Subcutaneous adipose tissue (tissue), 4 donors: ENCODE measurements around the gene ARAP1. TPM values are rescaled to one million over a fixed set of nuclear protein-coding genes. Genes with fewer than 3 reads are reported as not detected.

Experiments used
- CTCF ChIP-seq: fragments of 450-650 bp; IDR thresholded peaks from one replicate; pipeline ENCODE4 v1.5.1; 2016; ENCODE audit warnings: low read depth, mild to moderate bottlenecking, control low read depth, antibody characterized with exemption, moderate library complexity
- total RNA-seq, 4 donors: library from RNA; depleted of rRNA; stranded (reverse); fragments of >200 nt; gene quantifications; one replicate each; pipeline ENCODE4 v1.1.0, GENCODE V29; 2016

Gene ARAP1
- total RNA-seq, 4 donors from 2014 or later: 35.1 to 161 (median 127) TPM

GRCh38 chr11:72789493-72790131 is 37.4 kb upstream of the ARAP1 start:
- no peak for TF ChIP-seq CTCF

- no peak for TF ChIP-seq CTCF
These were observed 36.0 kb upstream of the ARAP1 start for GRCh38 chr11:72788241-72788640.

GRCh38 chr11:72787216-72788104 is 35.3 kb upstream of the ARAP1 start:
- TF ChIP-seq CTCF: no peak

- TF ChIP-seq CTCF: no peak
These were observed 34.4 kb upstream of the ARAP1 start for GRCh38 chr11:72786305-72787215.

- no peak for TF ChIP-seq CTCF
These were observed 32.5 kb upstream of the ARAP1 start for GRCh38 chr11:72784662-72785061.

- no peak for TF ChIP-seq CTCF
These were observed 31.1 kb upstream of the ARAP1 start for GRCh38 chr11:72783144-72783905.
